HG03457 (cell line): Measurements from ENCODE around the gene AKR1C2.
"Not testable (repeated sequence)": the region's sequence is repeated elsewhere in the genome, so short reads cannot be mapped to it uniquely, and the experiment has no call there.

Experiments used
- ATAC-seq: cut with Tn5 transposase; IDR thresholded peaks from one replicate; pipeline ENCODE4 v1.9.1; 2021; ENCODE audit warnings: moderate number of reproducible peaks; ENCODE audit not compliant: unreplicated experiment

AKR1C2 gene

GRCh38 chr10:5025461-5025881 is 21.8 kb upstream of the AKR1C2 start:
- ATAC-seq: not testable (repeated sequence)

GRCh38 chr10:5023177-5023805 is 19.6 kb upstream of the AKR1C2 start:
- no peak for ATAC-seq

GRCh38 chr10:5021624-5022290 is 18.1 kb upstream of the AKR1C2 start:
- not testable (repeated sequence) for ATAC-seq

GRCh38 chr10:5019770-5020612 is 16.3 kb upstream of the AKR1C2 start:
- not testable (repeated sequence) for ATAC-seq

GRCh38 chr10:5018671-5019277 is 15.1 kb upstream of the AKR1C2 start:
- ATAC-seq: not testable (repeated sequence)

- no peak for ATAC-seq
Observed at GRCh38 chr10:5018134-5018533, 14.5 kb upstream of the AKR1C2 start.

- no peak for ATAC-seq
Observed at GRCh38 chr10:5014936-5015335, 11.3 kb upstream of the AKR1C2 start.

GRCh38 chr10:5014200-5014910 is 10.7 kb upstream of the AKR1C2 start:
- ATAC-seq: not testable (repeated sequence)

- no peak for ATAC-seq
Observed at GRCh38 chr10:5013385-5013784, 9.7 kb upstream of the AKR1C2 start.

GRCh38 chr10:5012595-5012994 is 8.9 kb upstream of the AKR1C2 start:
- no peak for ATAC-seq

GRCh38 chr10:5011392-5011791 is 7.7 kb upstream of the AKR1C2 start:
- not testable (repeated sequence) for ATAC-seq

- ATAC-seq: not testable (repeated sequence)
Observed at GRCh38 chr10:5010043-5010442, 6.4 kb upstream of the AKR1C2 start.

GRCh38 chr10:5008857-5009548 is 5.3 kb upstream of the AKR1C2 start:
- not testable (repeated sequence) for ATAC-seq

- ATAC-seq: not testable (repeated sequence)
Observed at GRCh38 chr10:5004501-5004900, 844 bp upstream of the AKR1C2 start.

GRCh38 chr10:5004030-5004385 is 351 bp upstream of the AKR1C2 start:
- ATAC-seq: not testable (repeated sequence)

GRCh38 chr10:5002013-5002727 is 1.5 kb downstream of the AKR1C2 start:
- ATAC-seq: no peak

- ATAC-seq: no peak
Observed at GRCh38 chr10:4998671-4999070, 5.0 kb downstream of the AKR1C2 start.

GRCh38 chr10:4994260-4994659 is 9.4 kb downstream of the AKR1C2 start:
- not testable (repeated sequence) for ATAC-seq

- not testable (repeated sequence) for ATAC-seq
Observed at GRCh38 chr10:4992564-4992963, 11.1 kb downstream of the AKR1C2 start.
